Pancreas (tissue), 10 donors: ENCODE measurements around the gene ATP13A3. TPM values are rescaled to one million over a fixed set of nuclear protein-coding genes. Genes with fewer than 3 reads are reported as not detected.
A peak's percentile ranks its signal among the peaks of the same experiment; 100 is the strongest.

Source experiments
- ATAC-seq, 4 donors: fragments of 200-7000 bp; cut with Tn5 transposase; one replicate each; pipeline versions ENCODE4 v1.8.0 to v1.9.1; 2020; ENCODE audit warnings: mild to moderate bottlenecking in 4 of 4, moderate library complexity in 4 of 4
- DNase-seq, 6 donors: peaks; one replicate each; pipeline ENCODE4 v3.0.0-alpha.2; 2020
- FAIRE-seq: peaks from 2 replicates; lab custom pipeline; 2012; peaks lifted over from hg19 to GRCh38; lab: Jason Lieb, UNC
- H3K27ac ChIP-seq, 4 donors: fragments of 200-600 bp; sonication (generic); 1 replicate in 3 of 4; 2 replicates in 1 of 4; pipeline versions ENCODE4 v1.5.0 to v1.8.0; 2020
- H3K27me3 ChIP-seq, 4 donors: fragments of 200-600 bp; one replicate each; pipeline ENCODE4 v1.8.0; 2021
- H3K36me3 ChIP-seq, 3 donors: fragments of 200-600 bp; sonication (generic) in 1 of 3; one replicate each; pipeline versions ENCODE4 v1.5.0 to v1.8.0; 2020 to 2021
- H3K4me1 ChIP-seq, 3 donors: fragments of 200-600 bp; one replicate each; pipeline ENCODE4 v1.8.0; 2021
- H3K4me3 ChIP-seq, 4 donors: fragments of 200-600 bp; sonication (generic) in 2 of 4; one replicate each; pipeline versions ENCODE4 v1.5.0 to v1.8.0; 2020 to 2021
- H3K9me3 ChIP-seq, 4 donors: fragments of 200-600 bp; one replicate each; pipeline ENCODE4 v1.8.0; 2021
- WGBS, 2 donors: extraction: QIAGEN DNeasy Blood & Tissue Kit; methylation state at CpG; one replicate each; pipeline ENCODE4 v1.1.7; 2013; 5-methylcytosine and 5-hydroxymethylcytosine counted together
- intact Hi-C, 3 donors: fragments of 100-400 bp; cut with DNase I; formaldehyde crosslinking; loops; one replicate each; pipeline versions ENCODE4 v1.11.1 to v1.14.2; 2022
- polyA plus RNA-seq, 2 donors: library from polyadenylated mRNA; stranded (reverse); fragments of 200-250 nt; gene quantifications; one replicate each; pipeline ENCODE4 v1.2.3, GENCODE V29; 2013
- total RNA-seq, 6 donors: library from RNA; stranded (reverse); fragmentation: NEBNext Ultra II Directional in 4 of 6; extraction: Animal tissue kit (Norgen Biotek cat#: 25700) in 4 of 6; gene quantifications; one replicate each; pipeline versions ENCODE4 v1.2.1 to v1.2.4, GENCODE V29; 2021 to 2023
- TF ChIP-seq, protein P1 (sequence below), 4 donors: fragments of 200-600 bp; sonication (generic) in 3 of 4; IDR thresholded peaks; one replicate each; pipeline versions ENCODE4 v1.5.0 to v1.8.0; 2021; ENCODE audit warnings: antibody characterized with exemption in 4 of 4
- donor health status: healthy with polysubstance abuse.
- donor health status: DM: no; HTN: no; CAD: no; lungs with moderate emphysema.
- donor health status: DM: no; HTN: no; CAD: no.
- donor health status: control.
- donor health status: control.
- donor health status: Bipolar disorder and iron deficiency.
- donor health status: DM: yes; HTN: yes; CAD: no.
- donor health status: DM: no; HTN: no; CAD: no.
- donor health status: DM: no; HTN: no; CAD: no.
- donor health status: DM: yes; HTN: yes; CAD: no.

Gene ATP13A3
- total and polyA plus RNA-seq, 8 donors, result 9.3 to 66.6 (median 24.7) TPM

GRCh38 chr3:194475138-194475932, 11.5 kb downstream of the ATP13A3 start:
- Histone ChIP-seq H3K36me3 (no peaks in the 10 kb centered on the region), H3K9me3 (no peaks in the 10 kb centered on the region), H3K27ac (no peak overlapping the region), H3K27me3 (no peaks in the 10 kb centered on the region), H3K4me3 (no peak overlapping the region), H3K4me1 (peaks cover 0 to 17% (median 0%) of the 10 kb centered on the region in 3 donors)
- no peak for ATAC-seq
- intact Hi-C loops, result loop anchor here in 2 of 3 donors (10.0 kb wide), 2 partner anchors 109 to 119 kb away; no protein-coding TSS in a partner anchor
- FAIRE-seq, result no peak
- TF ChIP-seq, protein P1, sequence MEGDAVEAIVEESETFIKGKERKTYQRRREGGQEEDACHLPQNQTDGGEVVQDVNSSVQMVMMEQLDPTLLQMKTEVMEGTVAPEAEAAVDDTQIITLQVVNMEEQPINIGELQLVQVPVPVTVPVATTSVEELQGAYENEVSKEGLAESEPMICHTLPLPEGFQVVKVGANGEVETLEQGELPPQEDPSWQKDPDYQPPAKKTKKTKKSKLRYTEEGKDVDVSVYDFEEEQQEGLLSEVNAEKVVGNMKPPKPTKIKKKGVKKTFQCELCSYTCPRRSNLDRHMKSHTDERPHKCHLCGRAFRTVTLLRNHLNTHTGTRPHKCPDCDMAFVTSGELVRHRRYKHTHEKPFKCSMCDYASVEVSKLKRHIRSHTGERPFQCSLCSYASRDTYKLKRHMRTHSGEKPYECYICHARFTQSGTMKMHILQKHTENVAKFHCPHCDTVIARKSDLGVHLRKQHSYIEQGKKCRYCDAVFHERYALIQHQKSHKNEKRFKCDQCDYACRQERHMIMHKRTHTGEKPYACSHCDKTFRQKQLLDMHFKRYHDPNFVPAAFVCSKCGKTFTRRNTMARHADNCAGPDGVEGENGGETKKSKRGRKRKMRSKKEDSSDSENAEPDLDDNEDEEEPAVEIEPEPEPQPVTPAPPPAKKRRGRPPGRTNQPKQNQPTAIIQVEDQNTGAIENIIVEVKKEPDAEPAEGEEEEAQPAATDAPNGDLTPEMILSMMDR (IDR thresholded peaks at IDR 0.05), result no peak
- WGBS, 2 donors, result 84 to 86% methylated on average over 4 of the region's 4 CpGs
- DNase-seq, result no peak

GRCh38 chr3:194474675-194475074, 12.1 kb downstream of the ATP13A3 start:
- no peaks in the 10 kb centered on the region for H3K36me3 ChIP-seq
- H3K27me3 ChIP-seq, result no peaks in the 10 kb centered on the region
- H3K27ac ChIP-seq, result no peak overlapping the region
- TF ChIP-seq, protein P1 (IDR thresholded peaks at IDR 0.05), result no peak
- peaks cover 0 to 17% (median 0%) of the 10 kb centered on the region in 3 donors for H3K4me1 ChIP-seq
- WGBS, 2 donors, result 77 to 79% methylated on average over 7 of the region's 7 CpGs
- no peak for DNase-seq
- H3K9me3 ChIP-seq, result no peaks in the 10 kb centered on the region
- no peak overlapping the region for H3K4me3 ChIP-seq
- intact Hi-C loops, result loop anchor here in 2 of 3 donors (10.0 kb wide), 2 partner anchors 110 to 120 kb away; no protein-coding TSS in a partner anchor
- ATAC-seq, result no peak
- no peak for FAIRE-seq

DNA sequence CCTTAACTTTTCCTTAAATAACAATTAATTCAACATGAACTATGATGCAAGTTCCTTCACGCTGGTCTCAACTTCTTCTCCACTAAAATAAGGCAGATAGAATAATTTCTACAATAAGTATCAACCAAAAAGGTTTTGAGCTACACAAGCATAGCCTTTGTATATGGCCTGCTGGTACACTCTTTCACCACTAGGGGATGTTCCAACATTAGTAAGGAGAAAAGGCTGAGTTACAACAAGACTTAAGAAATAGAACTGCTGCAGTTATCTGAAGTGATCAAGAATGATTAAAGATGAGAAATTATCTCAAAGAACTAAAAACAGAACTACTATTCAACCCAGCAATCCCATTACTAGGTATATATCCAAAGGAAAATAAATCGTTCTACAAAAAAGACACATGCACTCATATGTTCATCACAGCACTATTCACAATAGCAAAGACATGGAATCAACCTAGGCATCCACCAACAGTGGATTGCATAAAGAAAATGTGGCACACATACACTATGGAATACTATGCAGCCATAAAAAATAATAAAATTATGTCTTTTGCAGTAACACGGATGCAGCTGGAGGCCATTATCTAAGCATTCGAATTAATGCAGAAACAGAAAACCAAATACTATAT, 14.4 kb downstream of the ATP13A3 start:
- Histone ChIP-seq H3K9me3 (peaks cover 0 to 3% (median 0%) of the 10 kb centered on the region in 4 donors), H3K36me3 (no peaks in the 10 kb centered on the region), H3K27ac (no peak overlapping the region), H3K4me3 (no peak overlapping the region), H3K4me1 (peaks cover 0 to 13% (median 0%) of the 10 kb centered on the region in 3 donors), H3K27me3 (no peaks in the 10 kb centered on the region)
- 68 to 74% methylated on average over 4 of the region's 4 CpGs for WGBS, 2 donors
- FAIRE-seq (peak; percentile 66), ATAC-seq (peak; percentile 78 to 94 (median 89)), DNase-seq (no peak)
- intact Hi-C loops, result loop anchor here in 2 of 3 donors (10.0 kb wide), 2 partner anchors 112 to 122 kb away; no protein-coding TSS in a partner anchor
- TF ChIP-seq, protein P1 (IDR thresholded peaks at IDR 0.05), result peak; percentile 78 to 90 (median 86)

DNA sequence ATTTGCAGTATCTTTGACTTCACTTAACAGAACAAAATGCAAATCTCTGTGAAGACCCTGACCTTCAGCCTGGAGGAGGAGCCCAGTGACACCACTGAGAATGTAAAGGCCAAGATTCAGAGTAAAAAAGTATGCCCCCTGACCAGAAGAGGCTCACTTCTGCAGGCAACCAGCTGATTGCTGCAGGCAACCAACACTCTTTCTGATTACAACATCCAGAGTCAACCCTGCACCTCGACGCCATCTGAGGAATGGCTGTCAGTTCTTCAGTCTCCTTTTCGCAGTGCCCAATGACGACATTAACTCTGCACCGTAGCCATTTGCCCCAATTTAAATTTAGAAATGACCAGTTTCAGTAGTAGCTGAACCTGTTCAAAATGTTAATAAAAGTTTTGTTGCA, 14.9 kb downstream of the ATP13A3 start:
- H3K36me3 ChIP-seq, result no peaks in the 10 kb centered on the region

More for the DNA sequence above, 14.9 kb downstream of the ATP13A3 start:
- ATAC-seq (peak in 2 of 4 donors; percentile 17 to 37), DNase-seq (no peak), FAIRE-seq (no peak)
- Histone ChIP-seq H3K9me3 (peaks cover 0 to 3% (median 0%) of the 10 kb centered on the region in 4 donors), H3K27me3 (no peaks in the 10 kb centered on the region), H3K4me3 (no peak overlapping the region), H3K4me1 (peaks cover 0 to 11% (median 0%) of the 10 kb centered on the region in 3 donors), H3K27ac (no peak overlapping the region)
- 41 to 45% methylated on average over 5 of the region's 5 CpGs for WGBS, 2 donors
- intact Hi-C loops, result loop anchor here in 2 of 3 donors (10.0 kb wide), 2 partner anchors 113 to 123 kb away; no protein-coding TSS in a partner anchor
- TF ChIP-seq, protein P1 (IDR thresholded peaks at IDR 0.05), result no peak
